GM12864 (cell line): ENCODE measurements around the gene CTDSP1.

Source experiments
- DNase-seq: peaks from one replicate; pipeline ENCODE4 v3.0.0-alpha.2; 2011; ENCODE audit warnings: low read depth
- H3K4me3 ChIP-seq: 2 replicates; pipeline ENCODE4 v1.5.1; 2011; ENCODE audit warnings: mild to moderate bottlenecking, low read depth, low read length, control low read depth
- TF ChIP-seq, protein P1 (sequence below): IDR thresholded peaks from 2 replicates; pipeline ENCODE4 v1.5.1; 2011; ENCODE audit warnings: low read depth, mild to moderate bottlenecking, moderate library complexity, low read length, control low read depth, inconsistent platforms; ENCODE audit errors: missing control alignments

CTDSP1 gene, protein sequence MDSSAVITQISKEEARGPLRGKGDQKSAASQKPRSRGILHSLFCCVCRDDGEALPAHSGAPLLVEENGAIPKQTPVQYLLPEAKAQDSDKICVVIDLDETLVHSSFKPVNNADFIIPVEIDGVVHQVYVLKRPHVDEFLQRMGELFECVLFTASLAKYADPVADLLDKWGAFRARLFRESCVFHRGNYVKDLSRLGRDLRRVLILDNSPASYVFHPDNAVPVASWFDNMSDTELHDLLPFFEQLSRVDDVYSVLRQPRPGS

DNA sequence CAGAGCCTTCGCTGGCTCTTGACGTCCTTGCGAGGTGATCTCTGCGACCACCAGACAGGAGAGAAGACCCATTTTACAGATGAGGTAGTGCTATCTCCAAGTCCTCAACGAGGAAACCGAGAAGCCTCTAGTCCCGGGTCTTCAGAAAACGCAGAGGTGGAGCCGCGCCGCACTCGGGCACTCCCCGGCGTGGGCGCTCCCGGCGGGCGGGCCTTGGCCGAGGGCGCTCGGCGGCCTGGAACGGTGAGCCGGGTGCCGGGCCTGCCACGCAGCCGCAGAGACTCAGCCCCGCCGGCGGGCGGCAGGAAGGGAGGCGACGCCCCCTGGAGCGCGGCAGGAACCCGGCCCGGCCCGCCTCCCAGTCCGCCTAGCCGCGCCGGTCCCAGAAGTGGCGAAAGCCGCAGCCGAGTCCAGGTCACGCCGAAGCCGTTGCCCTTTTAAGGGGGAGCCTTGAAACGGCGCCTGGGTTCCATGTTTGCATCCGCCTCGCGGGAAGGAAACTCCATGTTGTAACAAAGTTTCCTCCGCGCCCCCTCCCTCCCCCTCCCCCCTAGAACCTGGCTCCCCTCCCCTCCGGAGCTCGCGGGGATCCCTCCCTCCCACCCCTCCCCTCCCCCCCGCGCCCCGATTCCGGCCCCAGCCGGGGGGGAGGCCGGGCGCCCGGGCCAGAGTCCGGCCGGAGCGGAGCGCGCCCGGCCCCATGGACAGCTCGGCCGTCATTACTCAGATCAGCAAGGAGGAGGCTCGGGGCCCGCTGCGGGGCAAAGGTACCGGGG lies at the start of gene CTDSP1:
Gene CTDSP1, plus strand, starts transcription at position 478 of the 776 bp plus-strand sequence. Its CDS starts 223 bp downstream, at position 701.
- peak within 1 kb of the TSS; percentile 91 for H3K4me3 ChIP-seq
- TF ChIP-seq, protein P1, sequence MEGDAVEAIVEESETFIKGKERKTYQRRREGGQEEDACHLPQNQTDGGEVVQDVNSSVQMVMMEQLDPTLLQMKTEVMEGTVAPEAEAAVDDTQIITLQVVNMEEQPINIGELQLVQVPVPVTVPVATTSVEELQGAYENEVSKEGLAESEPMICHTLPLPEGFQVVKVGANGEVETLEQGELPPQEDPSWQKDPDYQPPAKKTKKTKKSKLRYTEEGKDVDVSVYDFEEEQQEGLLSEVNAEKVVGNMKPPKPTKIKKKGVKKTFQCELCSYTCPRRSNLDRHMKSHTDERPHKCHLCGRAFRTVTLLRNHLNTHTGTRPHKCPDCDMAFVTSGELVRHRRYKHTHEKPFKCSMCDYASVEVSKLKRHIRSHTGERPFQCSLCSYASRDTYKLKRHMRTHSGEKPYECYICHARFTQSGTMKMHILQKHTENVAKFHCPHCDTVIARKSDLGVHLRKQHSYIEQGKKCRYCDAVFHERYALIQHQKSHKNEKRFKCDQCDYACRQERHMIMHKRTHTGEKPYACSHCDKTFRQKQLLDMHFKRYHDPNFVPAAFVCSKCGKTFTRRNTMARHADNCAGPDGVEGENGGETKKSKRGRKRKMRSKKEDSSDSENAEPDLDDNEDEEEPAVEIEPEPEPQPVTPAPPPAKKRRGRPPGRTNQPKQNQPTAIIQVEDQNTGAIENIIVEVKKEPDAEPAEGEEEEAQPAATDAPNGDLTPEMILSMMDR: no peak
- peak; percentile 89 for DNase-seq

DNA sequence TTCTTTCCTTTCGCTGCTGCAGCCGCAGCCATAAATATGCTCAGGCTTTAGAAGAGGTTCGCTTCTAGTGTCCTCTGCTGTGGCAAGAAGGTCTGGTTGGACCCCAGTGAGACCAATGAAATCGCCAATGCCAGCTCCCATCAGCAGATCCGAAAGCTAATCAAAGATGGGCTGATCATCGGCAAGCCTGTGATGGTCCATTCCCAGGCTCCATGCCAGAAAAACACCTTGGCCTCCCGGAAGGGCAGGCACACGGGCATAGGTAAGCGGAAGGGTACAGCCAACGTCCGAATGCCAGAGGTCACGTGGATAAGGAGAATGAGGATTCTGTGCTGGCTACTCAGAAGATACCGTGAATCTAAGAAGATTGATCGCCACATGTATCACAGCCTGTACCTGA lies 45.6 kb upstream of the CTDSP1 start:
- TF ChIP-seq, protein P1: no peak
- no peak overlapping the region for H3K4me3 ChIP-seq
- no peak for DNase-seq

DNA sequence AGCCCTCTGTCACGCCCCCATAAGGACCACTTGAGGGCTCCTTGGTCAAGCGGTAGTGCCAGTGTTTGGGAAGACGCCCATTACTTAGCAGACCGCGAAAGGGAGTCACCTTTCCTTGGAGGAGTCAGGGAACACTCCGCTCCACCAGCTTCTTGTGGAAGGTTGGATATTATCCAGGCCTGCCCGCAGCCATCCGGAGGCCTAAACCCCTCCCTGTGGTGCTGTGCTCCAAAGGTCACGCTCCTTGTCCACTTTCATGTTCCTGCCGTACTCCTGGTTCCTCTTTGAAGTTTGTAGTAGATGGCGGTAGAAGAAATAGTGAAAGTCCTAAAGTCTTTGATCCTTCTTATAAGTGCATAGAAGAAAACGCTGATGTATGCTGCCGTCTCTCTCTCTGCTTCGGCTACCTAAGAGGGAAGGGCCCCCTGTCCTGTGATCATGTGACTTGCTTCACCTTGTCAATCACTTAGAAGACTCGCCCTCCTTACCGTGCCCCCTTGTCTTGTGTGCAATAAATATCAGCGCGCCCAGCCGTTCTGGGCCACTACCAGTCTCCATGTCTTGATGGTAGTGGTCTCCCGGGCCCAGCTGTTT lies 44.7 kb upstream of the CTDSP1 start:
- DNase-seq: no peak
- no peak overlapping the region for H3K4me3 ChIP-seq

DNA sequence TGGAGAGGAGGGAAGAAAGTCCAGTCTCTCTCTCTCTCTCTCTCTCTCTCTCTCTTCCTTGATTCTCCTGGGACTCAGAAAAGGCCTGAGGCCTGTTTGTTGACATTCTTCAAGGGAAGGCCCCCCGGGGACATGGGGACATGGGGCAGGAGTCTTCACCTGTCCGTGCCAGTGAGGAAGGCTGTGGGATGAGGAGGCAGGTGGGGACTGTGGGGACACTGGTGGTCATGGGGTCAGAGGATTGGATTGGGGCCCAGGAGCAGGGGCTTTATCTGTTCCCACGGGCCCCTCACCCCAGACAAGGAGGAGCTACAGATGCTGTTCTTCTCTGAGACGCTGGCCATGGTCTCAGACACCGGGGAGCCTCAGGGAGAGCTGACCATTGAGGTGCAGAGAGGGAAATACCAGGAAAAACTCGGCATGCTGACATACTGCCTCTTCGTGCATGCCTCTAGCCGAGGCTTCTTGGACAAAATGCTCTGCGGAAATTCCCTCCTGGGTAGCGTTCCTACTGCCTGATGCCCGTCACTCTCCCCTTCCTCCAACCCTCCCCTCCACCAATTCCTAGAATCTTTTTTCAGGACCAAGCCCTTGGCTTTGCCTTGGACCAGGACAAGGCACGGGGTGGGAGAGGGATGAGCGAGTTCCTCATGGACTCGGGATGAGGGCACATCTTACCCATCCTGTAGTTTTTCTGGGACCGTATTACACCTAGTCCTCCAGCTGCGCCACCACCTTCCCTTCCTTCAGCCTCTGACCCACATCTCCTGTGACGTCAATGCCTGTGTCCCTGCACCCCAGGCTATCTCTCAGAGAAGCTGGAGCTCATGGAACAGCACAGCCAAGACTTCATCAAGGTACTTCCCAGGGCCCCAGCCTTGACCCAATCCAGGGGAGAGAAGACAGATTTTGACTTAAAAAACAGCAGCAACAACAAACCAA lies 42.2 kb upstream of the CTDSP1 start:
- H3K4me3 ChIP-seq: no peak overlapping the region
- DNase-seq: no peak
- TF ChIP-seq, protein P1: no peak

More for the DNA sequence above, 44.7 kb upstream of the CTDSP1 start:
- TF ChIP-seq, protein P1: no peak

DNA sequence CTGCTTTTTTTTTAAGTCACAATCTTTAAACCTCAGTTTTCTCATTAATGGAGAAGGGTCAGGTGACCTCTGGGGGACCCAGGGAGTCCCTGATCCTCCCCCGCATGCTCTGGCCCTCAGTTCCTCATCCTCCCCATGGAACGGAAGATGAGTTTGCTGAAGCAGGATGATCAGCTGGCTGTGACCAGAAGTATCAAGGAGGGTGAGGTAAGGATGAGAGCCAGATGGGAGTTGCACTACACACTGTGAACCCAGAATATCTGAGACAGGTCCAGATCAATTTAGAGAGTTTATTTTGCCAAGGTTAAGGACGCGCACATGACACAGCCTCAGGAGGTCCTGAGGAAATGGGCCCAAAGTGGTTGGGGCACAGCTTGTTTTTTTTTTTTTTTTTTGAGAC lies 39.2 kb upstream of the CTDSP1 start:
- no peak for DNase-seq
- no peak overlapping the region for H3K4me3 ChIP-seq
- TF ChIP-seq, protein P1: no peak

DNA sequence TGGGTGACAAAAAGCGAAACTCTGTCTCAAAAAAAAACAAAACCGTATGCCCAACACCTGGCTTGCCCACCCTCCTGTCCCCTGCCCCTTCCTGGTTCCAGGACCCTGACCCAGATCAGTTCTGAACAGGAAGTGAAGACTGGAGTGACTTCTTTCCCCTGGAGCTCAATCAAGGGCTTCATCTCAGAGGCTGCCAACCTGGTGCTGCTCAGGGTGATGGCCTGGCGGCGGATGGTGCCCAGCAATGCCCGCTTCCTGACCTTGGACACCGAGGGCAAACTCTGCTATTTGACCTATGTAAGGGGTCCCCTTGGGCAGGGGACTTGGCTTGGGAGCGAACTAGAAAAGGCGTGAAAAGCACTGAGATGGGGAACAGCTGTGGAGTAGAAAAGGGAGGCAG lies 37.1 kb upstream of the CTDSP1 start:
- H3K4me3 ChIP-seq: no peak overlapping the region
- TF ChIP-seq, protein P1: no peak
- DNase-seq: no peak
